ENCODE measurements around the gene SLC22A6. TPM values are rescaled to one million over a fixed set of nuclear protein-coding genes. Genes with fewer than 3 reads are reported as not detected.

The SLC22A6 gene
- total RNA-seq: not detected

GRCh38 chr11:62984451-62984991, at the start of gene SLC22A6:
TSS of gene SLC22A6 (minus strand) at chr11:62984967. CDS start at chr11:62984690, 277 bp downstream.

GRCh38 chr11:63015521-63016215, 30.9 kb upstream of the SLC22A6 start, which contains the start of gene SLC22A8:
TSS of gene SLC22A8 (minus strand) at chr11:63015841. CDS start at chr11:63014958, 883 bp downstream.

Other genes with a start within 250 kb of the SLC22A6 start
- gene ZBTB3, start 230.8 kb downstream of the SLC22A6 start, total RNA-seq: 10 to 100 TPM; 14.8 to 17.8 TPM
- 10 to 100 TPM; 84.5 to 93.5 TPM for gene POLR2G, start 223.4 kb downstream of the SLC22A6 start, total RNA-seq
- 10 to 100 TPM; 21.3 to 22.1 TPM for gene TAF6L, start 213.6 kb downstream of the SLC22A6 start, total RNA-seq
- gene TMEM179B, start 197.6 kb downstream of the SLC22A6 start, total RNA-seq: 10 to 100 TPM; 45.4 to 45.5 TPM
- 10 to 100 TPM; 19.1 to 21.5 TPM for gene TMEM223, start 193.0 kb downstream of the SLC22A6 start, total RNA-seq
- 100 to 1,000 TPM; 101 to 104 TPM for gene NXF1, start 179.5 kb downstream of the SLC22A6 start, total RNA-seq
- 10 to 100 TPM; 43.5 to 43.8 TPM for gene STX5, start 152.9 kb downstream of the SLC22A6 start, total RNA-seq
- not detected for gene TEX54, start 152.1 kb downstream of the SLC22A6 start, total RNA-seq
- gene WDR74, start 145.4 kb downstream of the SLC22A6 start, total RNA-seq: 10 to 100 TPM; 64.7 to 71.4 TPM
- gene SLC3A2, start 104.1 kb downstream of the SLC22A6 start, total RNA-seq: 100 to 1,000 TPM; 150 to 157 TPM
- not detected for gene CHRM1, start 63.6 kb downstream of the SLC22A6 start, total RNA-seq
- gene SLC22A8, start 30.9 kb upstream of the SLC22A6 start, total RNA-seq: not detected
- gene SLC22A24, start 159.3 kb upstream of the SLC22A6 start, total RNA-seq: not detected